ENCODE results near the gene ETNPPL.

The ETNPPL gene

GRCh38 chr4:108799306-108799705 lies 36.5 kb upstream of the ETNPPL start:
- TF ChIP-seq TAF1 (IDR thresholded peaks at IDR 0.05; ENCODE audit: borderline replicate concordance, insufficient read depth, low read length): no peak
- no peak for TF ChIP-seq POLR2AphosphoS5 (IDR thresholded peaks at IDR 0.05; ENCODE audit: low read depth, low read length)
- TF ChIP-seq SIN3A (IDR thresholded peaks at IDR 0.05; ENCODE audit: borderline replicate concordance, insufficient read depth, low read length): no peak
- TF ChIP-seq FOXP2 (optimal IDR thresholded peaks at IDR 0.05; ENCODE audit: borderline replicate concordance, extremely low read depth, extremely low read length, insufficient read depth): no peak
- no peak for TF ChIP-seq REST (IDR thresholded peaks at IDR 0.05; ENCODE audit: insufficient read depth in 1 of 2, low read depth in 2 of 2, low read length in 2 of 2)

- TF ChIP-seq REST (IDR thresholded peaks at IDR 0.05; ENCODE audit: insufficient read depth in 1 of 2, low read depth in 2 of 2, low read length in 2 of 2): no peak
- TF ChIP-seq SIN3A (IDR thresholded peaks at IDR 0.05; ENCODE audit: borderline replicate concordance, insufficient read depth, low read length): no peak
- no peak for TF ChIP-seq TAF1 (IDR thresholded peaks at IDR 0.05; ENCODE audit: borderline replicate concordance, insufficient read depth, low read length)
- no peak for TF ChIP-seq POLR2AphosphoS5 (IDR thresholded peaks at IDR 0.05; ENCODE audit: low read depth, low read length)
- TF ChIP-seq FOXP2 (optimal IDR thresholded peaks at IDR 0.05; ENCODE audit: borderline replicate concordance, extremely low read depth, extremely low read length, insufficient read depth): no peak
These were observed 33.3 kb upstream of the ETNPPL start for GRCh38 chr4:108796173-108796572.

- TF ChIP-seq TAF1 (IDR thresholded peaks at IDR 0.05; ENCODE audit: borderline replicate concordance, insufficient read depth, low read length) (no peak), FOXP2 (optimal IDR thresholded peaks at IDR 0.05; ENCODE audit: borderline replicate concordance, extremely low read depth, extremely low read length, insufficient read depth) (no peak), POLR2AphosphoS5 (IDR thresholded peaks at IDR 0.05; ENCODE audit: low read depth, low read length) (no peak), REST (IDR thresholded peaks at IDR 0.05; ENCODE audit: insufficient read depth in 1 of 2, low read depth in 2 of 2, low read length in 2 of 2) (no peak), SIN3A (IDR thresholded peaks at IDR 0.05; ENCODE audit: borderline replicate concordance, insufficient read depth, low read length) (no peak)
These were observed 32.9 kb upstream of the ETNPPL start for GRCh38 chr4:108795733-108796132.

- no peak for TF ChIP-seq TAF1 (IDR thresholded peaks at IDR 0.05; ENCODE audit: borderline replicate concordance, insufficient read depth, low read length)
These were observed 31.3 kb upstream of the ETNPPL start for GRCh38 chr4:108794136-108794535.

- no peak for TF ChIP-seq FOXP2 (optimal IDR thresholded peaks at IDR 0.05; ENCODE audit: borderline replicate concordance, extremely low read depth, extremely low read length, insufficient read depth)
These were observed 30.6 kb upstream of the ETNPPL start for GRCh38 chr4:108793415-108793814.

- TF ChIP-seq REST (IDR thresholded peaks at IDR 0.05; ENCODE audit: insufficient read depth in 1 of 2, low read depth in 2 of 2, low read length in 2 of 2) (no peak), SIN3A (IDR thresholded peaks at IDR 0.05; ENCODE audit: borderline replicate concordance, insufficient read depth, low read length) (no peak), FOXP2 (optimal IDR thresholded peaks at IDR 0.05; ENCODE audit: borderline replicate concordance, extremely low read depth, extremely low read length, insufficient read depth) (no peak), POLR2AphosphoS5 (IDR thresholded peaks at IDR 0.05; ENCODE audit: low read depth, low read length) (no peak), TAF1 (IDR thresholded peaks at IDR 0.05; ENCODE audit: borderline replicate concordance, insufficient read depth, low read length) (no peak)
These were observed 25.9 kb upstream of the ETNPPL start for GRCh38 chr4:108788731-108789130.

All from PFSK-1 (cell line).